ENCODE results near the gene MTMR4.
"Not testable (repeated sequence)": the region's sequence is repeated elsewhere in the genome, so short reads cannot be mapped to it uniquely, and the experiment has no call there.

Gene MTMR4

GRCh38 chr17:58491510-58492045 is 22.9 kb downstream of the MTMR4 start:
- TF ChIP-seq, protein P1, sequence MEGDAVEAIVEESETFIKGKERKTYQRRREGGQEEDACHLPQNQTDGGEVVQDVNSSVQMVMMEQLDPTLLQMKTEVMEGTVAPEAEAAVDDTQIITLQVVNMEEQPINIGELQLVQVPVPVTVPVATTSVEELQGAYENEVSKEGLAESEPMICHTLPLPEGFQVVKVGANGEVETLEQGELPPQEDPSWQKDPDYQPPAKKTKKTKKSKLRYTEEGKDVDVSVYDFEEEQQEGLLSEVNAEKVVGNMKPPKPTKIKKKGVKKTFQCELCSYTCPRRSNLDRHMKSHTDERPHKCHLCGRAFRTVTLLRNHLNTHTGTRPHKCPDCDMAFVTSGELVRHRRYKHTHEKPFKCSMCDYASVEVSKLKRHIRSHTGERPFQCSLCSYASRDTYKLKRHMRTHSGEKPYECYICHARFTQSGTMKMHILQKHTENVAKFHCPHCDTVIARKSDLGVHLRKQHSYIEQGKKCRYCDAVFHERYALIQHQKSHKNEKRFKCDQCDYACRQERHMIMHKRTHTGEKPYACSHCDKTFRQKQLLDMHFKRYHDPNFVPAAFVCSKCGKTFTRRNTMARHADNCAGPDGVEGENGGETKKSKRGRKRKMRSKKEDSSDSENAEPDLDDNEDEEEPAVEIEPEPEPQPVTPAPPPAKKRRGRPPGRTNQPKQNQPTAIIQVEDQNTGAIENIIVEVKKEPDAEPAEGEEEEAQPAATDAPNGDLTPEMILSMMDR (IDR thresholded peaks at IDR 0.05; ENCODE audit: poor library complexity, severe bottlenecking): no peak
- Histone ChIP-seq H3K36me3 (ENCODE audit: low read depth) (peaks cover 79% of the 10 kb centered on the region), H3K9me3 (ENCODE audit: severe bottlenecking) (no peaks in the 10 kb centered on the region), H3K4me1 (ENCODE audit: insufficient read depth, poor library complexity, severe bottlenecking) (no peaks in the 10 kb centered on the region), H3K4me3 (ENCODE audit: severe bottlenecking) (no peak overlapping the region), H3K27ac (ENCODE audit: poor library complexity, severe bottlenecking) (no peak overlapping the region), H3K27me3 (ENCODE audit: insufficient read depth, poor library complexity, severe bottlenecking) (no peaks in the 10 kb centered on the region)
- DNase-seq (ENCODE audit: low spot score) (no peak), ATAC-seq (ENCODE audit: low read depth) (no peak)

DNA sequence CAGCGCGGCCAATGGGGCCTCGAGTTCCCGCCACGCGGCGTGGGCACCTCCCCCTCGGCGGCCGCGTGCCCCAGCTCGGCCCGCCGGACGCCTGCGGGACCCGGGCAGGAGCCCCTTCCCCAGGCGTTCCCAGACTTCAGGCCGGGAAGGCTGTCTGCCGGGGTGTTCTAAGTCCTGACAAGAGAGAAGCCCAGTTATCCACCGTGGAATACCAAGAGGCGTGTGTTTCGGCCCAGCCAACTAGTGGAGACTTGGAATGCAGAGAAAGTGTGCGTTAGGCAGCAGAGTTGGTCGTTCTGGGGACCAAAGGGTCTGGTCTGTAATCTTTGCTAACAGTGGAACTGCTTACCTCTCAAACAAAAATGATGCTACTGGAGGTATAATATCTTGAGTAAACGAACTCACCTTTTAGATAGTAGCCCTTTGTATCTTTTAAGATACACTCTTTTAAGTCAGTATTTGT is 26.0 kb downstream of the MTMR4 start:
- Histone ChIP-seq H3K36me3 (ENCODE audit: low read depth) (peaks cover 50% of the 10 kb centered on the region), H3K27ac (ENCODE audit: poor library complexity, severe bottlenecking) (no peak overlapping the region), H3K4me3 (ENCODE audit: severe bottlenecking) (no peak overlapping the region), H3K27me3 (ENCODE audit: insufficient read depth, poor library complexity, severe bottlenecking) (no peaks in the 10 kb centered on the region), H3K4me1 (ENCODE audit: insufficient read depth, poor library complexity, severe bottlenecking) (no peaks in the 10 kb centered on the region), H3K9me3 (ENCODE audit: severe bottlenecking) (no peaks in the 10 kb centered on the region)
- TF ChIP-seq, protein P1 (IDR thresholded peaks at IDR 0.05; ENCODE audit: poor library complexity, severe bottlenecking): no peak
- DNase-seq (ENCODE audit: low spot score): no peak
- ATAC-seq (ENCODE audit: low read depth): no peak

DNA sequence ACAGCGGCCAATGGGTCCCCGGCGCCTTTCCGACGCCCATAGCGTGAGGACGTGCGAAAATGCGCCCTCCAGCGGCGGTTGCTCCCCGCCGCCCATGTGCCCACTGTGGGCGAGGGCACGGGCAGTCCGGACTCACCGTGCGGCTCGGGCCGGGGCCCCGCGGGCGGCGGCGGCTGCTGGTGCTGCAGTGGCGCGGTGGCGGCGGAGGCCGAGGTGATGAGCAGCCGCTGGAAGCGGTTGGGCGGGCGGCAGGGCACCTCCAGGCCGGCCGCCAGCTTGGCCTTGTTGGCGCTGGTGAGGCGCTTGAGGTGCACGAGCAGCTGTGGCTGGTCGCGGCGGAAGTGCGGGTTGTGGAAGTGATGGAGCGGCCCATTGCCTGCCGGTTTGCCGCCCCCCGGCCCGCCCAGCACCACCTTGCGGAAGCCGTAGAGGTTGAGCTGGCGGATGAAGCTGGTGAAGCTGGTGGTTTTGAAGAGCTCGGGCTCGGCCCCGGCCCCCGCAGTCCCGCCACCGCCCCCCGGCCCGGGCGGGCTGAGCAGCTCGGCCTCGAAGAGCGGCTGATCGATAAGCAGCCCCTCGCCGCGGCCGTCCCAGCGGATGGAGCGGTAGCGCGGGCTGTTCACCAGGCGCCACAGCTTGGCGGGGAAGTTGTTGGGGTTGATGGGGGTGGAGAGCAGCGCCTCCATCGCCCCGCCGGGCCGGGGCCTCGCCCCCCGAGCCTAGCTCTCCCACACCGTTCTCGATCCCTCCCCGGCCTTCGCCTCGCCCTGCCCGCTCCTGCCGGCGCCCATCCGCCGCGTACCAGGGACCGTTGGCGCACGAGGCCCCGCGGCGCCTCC is 26.6 kb downstream of the MTMR4 start, which contains the start of gene HSF5:
TSS of gene HSF5 (minus strand) at position 820 of the 839 bp plus-strand sequence. CDS start at position 686, 134 bp downstream.
- H3K27ac ChIP-seq (ENCODE audit: poor library complexity, severe bottlenecking): no peak within 1 kb of the TSS
- ATAC-seq (ENCODE audit: low read depth) (peak; percentile 25; the same call in 2 of the 3 replicates), DNase-seq (ENCODE audit: low spot score) (no peak)
- TF ChIP-seq, protein P1 (IDR thresholded peaks at IDR 0.05; ENCODE audit: poor library complexity, severe bottlenecking): no peak
- no peaks in the 10 kb centered on the region for H3K4me1 ChIP-seq (ENCODE audit: insufficient read depth, poor library complexity, severe bottlenecking)
- H3K36me3 ChIP-seq (ENCODE audit: low read depth): peaks cover 43% of the 10 kb centered on the region
- no peak within 1 kb of the TSS for H3K4me3 ChIP-seq (ENCODE audit: severe bottlenecking)
- no peaks in the 10 kb centered on the region for H3K27me3 ChIP-seq (ENCODE audit: insufficient read depth, poor library complexity, severe bottlenecking)
- no peaks in the 10 kb centered on the region for H3K9me3 ChIP-seq (ENCODE audit: severe bottlenecking)

GRCh38 chr17:58484600-58484999 is 29.8 kb downstream of the MTMR4 start:
- no peak overlapping the region for H3K4me3 ChIP-seq (ENCODE audit: severe bottlenecking)
- ATAC-seq (ENCODE audit: low read depth) (no peak), DNase-seq (ENCODE audit: low spot score) (no peak)
- no peaks in the 10 kb centered on the region for H3K4me1 ChIP-seq (ENCODE audit: insufficient read depth, poor library complexity, severe bottlenecking)
- TF ChIP-seq, protein P1 (IDR thresholded peaks at IDR 0.05; ENCODE audit: poor library complexity, severe bottlenecking): no peak
- no peak overlapping the region for H3K27ac ChIP-seq (ENCODE audit: poor library complexity, severe bottlenecking)
- no peaks in the 10 kb centered on the region for H3K9me3 ChIP-seq (ENCODE audit: severe bottlenecking)
- peaks cover 11% of the 10 kb centered on the region for H3K36me3 ChIP-seq (ENCODE audit: low read depth)
- H3K27me3 ChIP-seq (ENCODE audit: insufficient read depth, poor library complexity, severe bottlenecking): no peaks in the 10 kb centered on the region

DNA sequence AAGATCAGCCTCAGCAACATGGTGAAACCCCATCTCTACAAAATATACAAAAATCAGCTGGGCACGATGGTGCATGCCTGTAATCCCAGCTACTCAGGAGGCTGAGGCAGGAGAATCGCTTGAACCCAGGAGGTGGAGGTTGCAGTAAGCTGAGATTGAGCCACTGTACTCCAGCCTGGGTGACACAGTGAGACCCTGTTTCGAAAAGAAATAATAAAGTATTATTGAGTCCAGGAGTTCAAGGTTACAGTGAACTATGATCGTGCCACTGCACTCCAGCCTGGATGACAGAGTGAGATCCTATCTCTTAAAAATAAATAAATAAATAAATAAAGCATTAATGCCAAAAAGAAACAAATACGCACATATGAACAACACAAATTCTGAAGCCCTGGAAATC is 32.6 kb downstream of the MTMR4 start:
- H3K4me1 ChIP-seq (ENCODE audit: insufficient read depth, poor library complexity, severe bottlenecking); H3K27me3 ChIP-seq (ENCODE audit: insufficient read depth, poor library complexity, severe bottlenecking); H3K9me3 ChIP-seq (ENCODE audit: severe bottlenecking); ATAC-seq (ENCODE audit: low read depth); H3K36me3 ChIP-seq (ENCODE audit: low read depth); H3K4me3 ChIP-seq (ENCODE audit: severe bottlenecking); H3K27ac ChIP-seq (ENCODE audit: poor library complexity, severe bottlenecking); DNase-seq (ENCODE audit: low spot score): not testable (repeated sequence)
